ENCODE data around the gene NOXRED1.

DNA sequence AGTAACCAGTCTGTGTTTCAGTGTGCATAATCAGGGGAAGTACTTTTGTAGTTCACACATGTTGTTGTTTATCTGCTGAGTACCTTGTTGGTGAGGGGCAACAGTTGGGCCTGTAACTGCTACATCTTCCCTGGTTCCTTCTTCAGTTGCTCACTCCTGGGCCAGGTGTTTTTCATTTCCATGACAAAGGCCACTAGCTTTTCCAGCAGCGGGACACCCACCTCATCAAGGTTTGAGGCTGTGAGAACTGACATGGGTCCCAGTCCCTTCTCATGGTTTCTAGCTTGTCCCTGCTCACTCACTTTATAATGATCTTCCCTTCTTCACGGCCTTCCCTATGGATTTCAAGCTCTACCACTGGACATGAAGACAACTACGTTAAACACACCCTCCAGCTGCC, 1.5 kb upstream of the NOXRED1 start:
- TF ChIP-seq MAX (IDR thresholded peaks at IDR 0.05) (no peak), EGR1 (IDR thresholded peaks at IDR 0.05) (no peak)
